ENCODE results near the gene SLC22A7. TPM values are rescaled to one million over a fixed set of nuclear protein-coding genes. Genes with fewer than 3 reads are reported as not detected.

SLC22A7 gene
- total RNA-seq, 1 experiment from 2014 or later: not detected

- Histone ChIP-seq H3K4me3 (no peak overlapping the region), H3K27me3 (ENCODE audit: insufficient read depth, low read depth) (no peaks in the 10 kb centered on the region; the same call in 1 of the 2 replicates), H2AFZ (no peak overlapping the region), H3K4me1 (replicated peaks; ENCODE audit: insufficient read depth) (no peaks in the 10 kb centered on the region), H3F3A (ENCODE audit: insufficient read depth, low read depth) (no peaks in the 10 kb centered on the region), H3K79me2 (ENCODE audit: low read depth) (no peaks in the 10 kb centered on the region), H3K27ac (no peak overlapping the region), H3K4me2 (no peak overlapping the region), H4K20me1 (ENCODE audit: insufficient read depth) (no peaks in the 10 kb centered on the region), H3K9me3 (ENCODE audit: insufficient read depth, low read depth) (no peaks in the 10 kb centered on the region), H3K36me3 (ENCODE audit: low read depth) (no peaks in the 10 kb centered on the region), H3K9me2 (ENCODE audit: insufficient read depth) (no peaks in the 10 kb centered on the region)
- intact Hi-C loops (cut with micrococcal nuclease; ENCODE audit: unreplicated experiment): no loop called here
- no peak for TF ChIP-seq CTCF (conservative IDR thresholded peaks at IDR 0.05)
- TF ChIP-seq EZH2 (IDR thresholded peaks at IDR 0.05; ENCODE audit: low read depth): no peak
- POLR2A ChIA-PET (ENCODE audit: unreplicated experiment): no interaction called here
- no peak for DNase-seq
- BruUV-seq (replicated peaks): no TSS peak
- CTCF ChIA-PET: no interaction called here
These were observed 3.5 kb upstream of the SLC22A7 start for GRCh38 chr6:43294536-43294935.

GRCh38 chr6:43295456-43295855, 2.6 kb upstream of the SLC22A7 start:
- ChIA-PET CTCF (no interaction called here), POLR2A (ENCODE audit: unreplicated experiment) (no interaction called here)
- intact Hi-C loops (cut with micrococcal nuclease; ENCODE audit: unreplicated experiment): no loop called here
- no peaks in the 10 kb centered on the region for H3K9me2 ChIP-seq (ENCODE audit: insufficient read depth)
- no peaks in the 10 kb centered on the region for H3K36me3 ChIP-seq (ENCODE audit: low read depth)
- no peaks in the 10 kb centered on the region for H3K9me3 ChIP-seq (ENCODE audit: insufficient read depth, low read depth)
- H3K4me3 ChIP-seq: no peak overlapping the region
- no peaks in the 10 kb centered on the region for H4K20me1 ChIP-seq (ENCODE audit: insufficient read depth)
- H2AFZ ChIP-seq: no peak overlapping the region
- no peak for TF ChIP-seq CTCF (conservative IDR thresholded peaks at IDR 0.05)
- no peak for TF ChIP-seq EZH2 (IDR thresholded peaks at IDR 0.05; ENCODE audit: low read depth)
- BruUV-seq (replicated peaks): no TSS peak
- H3K4me2 ChIP-seq: no peak overlapping the region
- no peak for DNase-seq
- no peaks in the 10 kb centered on the region for H3K4me1 ChIP-seq (replicated peaks; ENCODE audit: insufficient read depth)
- no peaks in the 10 kb centered on the region; the same call in 1 of the 2 replicates for H3K27me3 ChIP-seq (ENCODE audit: insufficient read depth, low read depth)
- H3K79me2 ChIP-seq (ENCODE audit: low read depth): no peaks in the 10 kb centered on the region
- H3K27ac ChIP-seq: no peak overlapping the region
- H3F3A ChIP-seq (ENCODE audit: insufficient read depth, low read depth): no peaks in the 10 kb centered on the region

- no peaks in the 10 kb centered on the region for H3K9me3 ChIP-seq (ENCODE audit: insufficient read depth, low read depth)
- H3K36me3 ChIP-seq (ENCODE audit: low read depth): no peaks in the 10 kb centered on the region
- no peak overlapping the region for H2AFZ ChIP-seq
- DNase-seq: no peak
- no TSS peak for BruUV-seq (replicated peaks)
- POLR2A ChIA-PET (ENCODE audit: unreplicated experiment): interaction anchor here (0.5 kb wide), 1 partner anchor 99 kb away, joined by 3 read pairs; no protein-coding TSS in a partner anchor
- H3K9me2 ChIP-seq (ENCODE audit: insufficient read depth): no peaks in the 10 kb centered on the region
- no peak overlapping the region for H3K4me2 ChIP-seq
- no peak overlapping the region for H3K4me3 ChIP-seq
- H4K20me1 ChIP-seq (ENCODE audit: insufficient read depth): no peaks in the 10 kb centered on the region
- intact Hi-C loops (cut with micrococcal nuclease; ENCODE audit: unreplicated experiment): no loop called here
- no peaks in the 10 kb centered on the region; the same call in 1 of the 2 replicates for H3K27me3 ChIP-seq (ENCODE audit: insufficient read depth, low read depth)
- H3K79me2 ChIP-seq (ENCODE audit: low read depth): no peaks in the 10 kb centered on the region
- no peaks in the 10 kb centered on the region for H3F3A ChIP-seq (ENCODE audit: insufficient read depth, low read depth)
- CTCF ChIA-PET: interaction anchor here (0.5 to 0.6 kb wide), 3 partner anchors 53 to 366 kb away, joined by 5 to 6 read pairs (median 6); partner anchors contain the start of gene TJAP1
- TF ChIP-seq EZH2 (IDR thresholded peaks at IDR 0.05; ENCODE audit: low read depth) (no peak), CTCF (conservative IDR thresholded peaks at IDR 0.05) (no peak)
- no peaks in the 10 kb centered on the region for H3K4me1 ChIP-seq (replicated peaks; ENCODE audit: insufficient read depth)
- H3K27ac ChIP-seq: no peak overlapping the region
These were observed 1.1 kb upstream of the SLC22A7 start for GRCh38 chr6:43296780-43297497.

All from PC-9 (cell line).